T-helper 22 cell (primary cell): ENCODE data around the gene TBC1D2.

Experiments used
- DNase-seq: peaks from one replicate; pipeline ENCODE4 v3.0.0-alpha.2; 2020; ENCODE audit warnings: low read depth

TBC1D2 gene

GRCh38 chr9:98164912-98165311, 90.5 kb downstream of the TBC1D2 start:
- DNase-seq: no peak

GRCh38 chr9:98162613-98163012, 92.8 kb downstream of the TBC1D2 start:
- no peak for DNase-seq

GRCh38 chr9:98161851-98162250, 93.6 kb downstream of the TBC1D2 start:
- DNase-seq: no peak

GRCh38 chr9:98159790-98160189, 95.7 kb downstream of the TBC1D2 start:
- no peak for DNase-seq

GRCh38 chr9:98159301-98159700, 96.1 kb downstream of the TBC1D2 start:
- DNase-seq: no peak

GRCh38 chr9:98158071-98158831, 97.2 kb downstream of the TBC1D2 start:
- DNase-seq: no peak

- no peak for DNase-seq
Observed at GRCh38 chr9:98157372-98157771, 98.1 kb downstream of the TBC1D2 start.

GRCh38 chr9:98154678-98155077, 100.8 kb downstream of the TBC1D2 start:
- DNase-seq: no peak

GRCh38 chr9:98152526-98152925, 102.9 kb downstream of the TBC1D2 start:
- DNase-seq: no peak

GRCh38 chr9:98150721-98151120, 104.7 kb downstream of the TBC1D2 start:
- DNase-seq: no peak

- no peak for DNase-seq
Observed at GRCh38 chr9:98150164-98150563, 105.3 kb downstream of the TBC1D2 start.

- DNase-seq: no peak
Observed at GRCh38 chr9:98149422-98149821, 106.0 kb downstream of the TBC1D2 start.
